GM19463 (cell line): ENCODE results near the gene NBL1.

Experiments
- ATAC-seq: cut with Tn5 transposase; IDR thresholded peaks from one replicate; pipeline ENCODE4 v1.9.1; 2021; ENCODE audit warnings: mild to moderate bottlenecking, moderate library complexity; ENCODE audit not compliant: unreplicated experiment

The NBL1 gene

DNA sequence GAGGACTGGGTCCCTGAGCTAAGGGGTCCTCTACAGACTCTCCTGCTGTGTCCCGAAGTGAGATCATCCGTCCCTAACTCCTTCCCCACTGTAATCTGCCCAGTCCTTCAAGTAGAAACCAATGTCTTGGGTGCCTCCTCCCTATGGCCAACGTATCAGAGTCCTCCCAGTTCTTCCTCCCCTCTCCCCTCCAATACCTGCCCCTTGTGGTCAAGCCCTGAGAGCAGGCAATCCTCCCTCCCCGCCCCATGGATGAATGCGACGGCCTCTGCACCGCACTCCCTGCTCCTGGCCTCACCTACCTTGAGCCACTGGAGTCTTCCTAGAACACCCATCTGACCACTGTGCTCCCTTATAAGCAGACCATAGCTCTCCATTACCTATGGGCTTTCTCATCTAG, 51.7 kb downstream of the NBL1 start:
- no peak for ATAC-seq

DNA sequence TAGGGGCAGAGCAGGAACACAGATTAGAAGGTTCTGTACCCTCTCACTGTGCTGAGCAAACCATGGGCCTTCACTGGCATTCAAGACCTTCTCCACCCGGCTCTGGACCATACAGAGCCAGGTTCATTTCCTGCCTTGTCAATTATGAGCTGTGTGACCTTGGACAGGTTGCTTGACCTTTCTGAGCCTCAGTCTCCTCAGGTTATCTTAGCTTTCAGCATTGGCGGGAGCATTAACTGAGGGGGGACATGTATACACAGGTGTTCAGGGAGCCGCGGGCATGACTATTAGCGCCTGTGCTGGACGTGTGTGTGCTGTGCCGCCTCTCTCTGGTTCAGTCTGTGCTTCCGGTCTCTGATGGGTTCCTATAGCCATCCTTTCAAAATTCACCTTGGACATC, 52.7 kb downstream of the NBL1 start:
- no peak for ATAC-seq

- ATAC-seq, result no peak
These were observed 54.1 kb downstream of the NBL1 start for GRCh38 chr1:19698181-19698580.

DNA sequence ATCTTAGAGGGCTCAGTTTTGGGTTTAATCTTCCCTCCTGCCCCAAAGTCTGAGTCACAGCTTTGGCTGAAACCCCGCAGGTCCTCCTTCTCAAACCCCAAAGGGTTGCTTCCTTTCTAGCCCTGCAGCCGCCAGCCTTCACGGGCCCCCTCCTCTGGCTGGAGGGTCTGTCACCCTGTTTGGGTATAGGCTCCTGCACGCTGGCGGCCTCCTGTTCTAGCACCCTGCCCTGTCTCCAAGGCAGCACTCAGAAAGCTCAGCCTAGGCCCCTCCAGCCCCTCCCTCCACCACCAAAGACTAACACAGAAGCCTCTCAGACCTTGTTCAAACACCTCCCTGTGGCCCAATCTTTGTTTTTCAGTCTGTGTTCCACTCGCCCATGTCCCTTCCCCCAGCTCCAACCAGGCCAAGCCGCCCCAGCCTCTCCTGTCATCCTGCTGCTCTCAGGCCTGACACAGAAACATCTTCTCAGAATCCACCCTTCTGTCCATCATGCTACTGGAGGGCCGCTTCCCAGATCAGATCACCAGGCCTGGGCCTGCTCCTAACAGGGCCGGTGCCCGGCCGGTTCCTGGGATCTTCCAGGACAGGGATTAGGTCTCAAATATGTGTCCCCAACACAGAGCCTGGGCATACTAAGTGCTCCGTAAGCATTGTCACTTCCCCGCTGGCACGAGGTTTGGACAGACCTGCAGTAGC, 56.1 kb downstream of the NBL1 start:
- no peak for ATAC-seq

DNA sequence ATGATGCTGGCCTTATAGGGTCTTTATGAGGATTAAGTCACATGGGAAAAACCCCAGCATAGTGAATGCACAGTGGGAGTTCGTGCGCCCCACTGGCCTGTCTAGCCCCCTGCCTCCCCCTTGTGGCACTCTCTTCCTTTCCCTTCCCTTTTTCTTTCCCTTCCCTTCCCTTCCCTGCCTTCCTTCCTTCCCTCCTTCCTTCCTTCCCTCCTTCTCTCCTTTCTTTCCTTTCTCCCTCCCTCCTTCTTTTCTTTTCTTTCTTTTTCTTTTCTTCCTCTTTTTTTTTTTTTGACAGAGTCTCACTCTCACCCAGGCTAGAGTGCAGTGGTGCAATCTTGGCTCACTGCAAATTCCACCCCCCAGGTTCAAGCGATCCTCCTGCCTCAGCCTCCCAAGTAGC, 59.2 kb downstream of the NBL1 start:
- ATAC-seq, result no peak

- no peak for ATAC-seq
These were observed 60.4 kb downstream of the NBL1 start for GRCh38 chr1:19704247-19705113.

- ATAC-seq, result no peak
These were observed 61.4 kb downstream of the NBL1 start for GRCh38 chr1:19705464-19705863.

GRCh38 chr1:19706136-19706535, 62.0 kb downstream of the NBL1 start:
- ATAC-seq, result no peak
